DLD1 (cell line): ENCODE data around the gene PITHD1.
"Not testable (repeated sequence)": the region's sequence is repeated elsewhere in the genome, so short reads cannot be mapped to it uniquely, and the experiment has no call there.

Experiments
- in situ Hi-C: cut with HindIII; loops from 2 replicates; pipeline ENCODE4 v1.10.0; 2017; ENCODE audit warnings: low sequenced_read_pairs

Gene PITHD1

GRCh38 chr1:23797478-23798448, 19.5 kb downstream of the PITHD1 start:
- in situ Hi-C loops = no loop called here

DNA sequence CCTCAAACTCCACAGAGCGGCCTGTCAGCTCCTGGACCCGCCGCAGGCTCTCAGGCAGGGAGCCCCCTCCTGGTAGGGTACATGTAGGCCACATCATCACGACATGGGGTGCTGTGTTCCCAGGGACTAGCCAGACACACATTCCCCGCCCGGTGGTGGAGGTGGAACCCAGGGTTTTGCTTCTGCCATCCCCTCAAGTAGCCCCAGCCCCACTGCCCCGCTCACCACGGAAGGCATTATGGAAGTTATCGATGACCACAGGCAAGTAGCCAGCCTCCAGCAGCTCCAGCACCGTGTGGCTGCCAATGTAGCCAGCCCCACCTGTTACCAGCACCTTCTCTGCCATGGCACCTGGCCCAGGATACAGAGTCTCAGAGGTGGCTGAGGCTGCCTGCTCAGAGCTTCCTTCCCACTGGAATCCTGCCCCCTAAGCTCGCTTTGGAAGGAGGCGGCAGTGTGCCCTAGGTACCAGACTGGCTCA, 20.5 kb downstream of the PITHD1 start:
- in situ Hi-C loops = no loop called here

DNA sequence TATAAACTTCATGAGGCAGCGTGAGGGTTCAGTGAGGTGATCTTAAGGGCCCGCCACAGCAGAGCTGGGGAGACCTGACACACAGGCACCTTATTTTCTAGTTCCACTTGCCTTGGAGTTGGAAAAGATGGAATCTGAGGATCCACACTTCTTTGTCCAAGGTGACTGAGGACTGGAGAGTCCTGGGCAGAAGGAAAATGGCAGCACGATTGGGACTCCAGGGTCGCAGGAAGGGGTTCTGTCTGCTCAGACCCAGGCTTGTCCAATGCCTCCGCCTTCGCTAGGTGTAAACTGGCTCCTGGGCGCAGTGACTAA, 21.0 kb downstream of the PITHD1 start:
- in situ Hi-C loops = no loop called here

DNA sequence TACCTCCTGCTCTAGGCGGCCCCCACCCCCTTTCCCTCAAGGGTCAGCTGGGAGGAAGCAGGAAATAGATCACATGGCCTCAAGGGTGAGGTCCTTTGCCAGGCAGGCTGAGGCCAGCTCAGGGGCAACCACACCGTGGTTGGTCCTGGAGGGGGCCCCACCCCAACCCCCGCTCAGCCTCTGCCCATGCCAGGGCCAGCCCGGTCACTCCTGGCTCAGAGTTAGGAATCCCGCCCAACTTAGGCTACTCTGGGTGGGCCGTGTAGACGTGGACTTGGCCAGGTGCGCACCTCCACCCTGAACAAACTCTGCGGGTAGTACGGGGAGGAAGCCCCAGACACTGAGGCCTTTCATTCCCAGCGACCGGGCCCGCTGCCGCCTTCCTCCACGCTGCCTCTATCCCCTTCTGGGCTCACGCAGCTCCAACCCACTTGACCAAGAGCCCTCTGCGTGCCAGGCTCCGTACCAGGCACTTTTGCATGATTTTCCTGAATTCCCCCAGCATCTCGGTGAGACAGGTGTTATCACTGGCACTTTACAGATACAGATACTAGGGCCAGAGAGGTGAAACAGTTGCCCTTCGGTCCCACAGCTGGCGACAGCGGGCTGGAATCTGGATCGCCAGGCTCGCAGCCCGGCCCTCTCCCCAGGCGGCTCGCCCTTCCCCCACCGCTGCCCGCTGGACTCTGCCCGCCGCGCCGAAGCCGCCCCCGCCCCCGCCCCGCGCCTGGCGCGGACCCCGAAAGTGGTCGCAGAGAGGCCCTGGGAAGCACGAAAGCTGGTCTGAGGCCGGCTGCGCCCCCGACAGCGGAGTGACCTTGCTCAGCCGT, 21.6 kb downstream of the PITHD1 start:
- in situ Hi-C loops = no loop called here

GRCh38 chr1:23800400-23801337, 22.5 kb downstream of the PITHD1 start, which contains the start of gene GALE:
GALE (minus strand) TSS chr1:23800754; CDS start chr1:23799007, 1,747 bp downstream.
- in situ Hi-C loops = no loop called here

DNA sequence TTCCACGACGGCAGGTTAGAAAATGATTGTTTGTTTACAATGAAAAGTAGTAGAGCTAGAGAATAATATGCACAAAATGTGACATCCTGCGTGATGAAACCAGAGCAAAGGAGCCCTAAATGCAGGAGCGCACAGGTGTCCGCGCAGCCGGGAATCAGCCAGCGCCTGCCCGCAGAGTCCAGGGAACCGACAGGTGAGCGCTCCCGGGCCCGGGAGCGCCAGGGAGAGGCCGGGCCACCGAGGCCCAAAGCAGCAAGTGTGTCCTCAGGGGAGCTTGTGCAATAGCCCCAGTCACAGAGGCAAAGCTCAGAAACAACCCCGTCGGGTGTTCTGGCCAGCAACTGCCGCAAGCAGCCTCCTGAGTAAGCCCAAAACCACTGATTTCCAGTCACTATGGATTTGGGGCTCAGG, 23.1 kb downstream of the PITHD1 start:
- in situ Hi-C loops = no loop called here

- in situ Hi-C loops = no loop called here
Observed at GRCh38 chr1:23801876-23802275, 23.7 kb downstream of the PITHD1 start.

DNA sequence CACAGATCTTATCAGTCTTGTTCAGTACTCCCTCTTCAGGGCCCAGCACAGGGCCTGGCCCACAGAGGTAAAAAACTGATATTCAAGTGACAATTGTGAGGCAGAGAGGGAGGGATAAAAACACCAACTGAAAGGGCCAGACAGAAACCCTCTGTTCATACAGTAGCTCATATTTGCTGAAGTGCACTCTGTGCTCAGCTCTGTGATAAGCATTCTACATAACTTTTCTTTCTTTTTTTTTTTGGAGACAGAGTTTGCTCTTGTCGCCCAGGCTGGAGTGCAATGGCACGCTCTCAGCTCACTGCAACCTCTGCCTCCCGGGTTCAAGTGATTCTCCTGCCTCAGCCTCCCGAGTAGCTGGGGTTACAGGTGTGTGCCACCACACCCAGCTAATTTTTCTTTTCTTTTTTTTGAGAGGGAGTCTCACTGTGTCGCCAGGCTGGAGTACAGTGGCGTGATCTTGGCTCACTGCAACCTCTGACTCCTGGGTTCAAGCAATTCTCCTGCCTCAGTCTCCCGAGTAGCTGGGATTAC, 24.7 kb downstream of the PITHD1 start:
- in situ Hi-C loops = not testable (repeated sequence)

- in situ Hi-C loops = no loop called here
Observed at GRCh38 chr1:23803674-23804073, 25.5 kb downstream of the PITHD1 start.

- in situ Hi-C loops = no loop called here
Observed at GRCh38 chr1:23804183-23804835, 26.1 kb downstream of the PITHD1 start.

DNA sequence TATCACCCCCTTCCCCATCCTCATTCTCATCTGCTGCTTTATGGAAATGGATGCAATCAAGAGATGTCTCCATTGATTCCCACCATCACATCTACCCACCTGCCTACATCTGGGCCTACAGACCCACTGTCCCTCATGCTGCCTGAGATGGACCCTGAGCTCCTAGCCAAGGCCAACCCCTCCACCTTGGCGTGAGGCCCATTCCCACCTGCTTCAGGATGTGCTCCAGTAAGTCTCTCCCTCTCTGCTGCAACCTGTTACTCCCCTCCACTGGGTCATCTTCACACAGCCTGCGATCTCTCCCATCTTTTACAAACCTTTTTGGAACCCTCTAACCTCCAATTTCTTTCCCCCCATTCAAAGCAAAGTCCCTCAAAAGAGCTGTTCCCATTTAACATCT, 26.8 kb downstream of the PITHD1 start:
- in situ Hi-C loops = no loop called here

GRCh38 chr1:23806280-23806679, 28.1 kb downstream of the PITHD1 start:
- in situ Hi-C loops = no loop called here

GRCh38 chr1:23807453-23807852, 29.2 kb downstream of the PITHD1 start:
- in situ Hi-C loops = no loop called here

DNA sequence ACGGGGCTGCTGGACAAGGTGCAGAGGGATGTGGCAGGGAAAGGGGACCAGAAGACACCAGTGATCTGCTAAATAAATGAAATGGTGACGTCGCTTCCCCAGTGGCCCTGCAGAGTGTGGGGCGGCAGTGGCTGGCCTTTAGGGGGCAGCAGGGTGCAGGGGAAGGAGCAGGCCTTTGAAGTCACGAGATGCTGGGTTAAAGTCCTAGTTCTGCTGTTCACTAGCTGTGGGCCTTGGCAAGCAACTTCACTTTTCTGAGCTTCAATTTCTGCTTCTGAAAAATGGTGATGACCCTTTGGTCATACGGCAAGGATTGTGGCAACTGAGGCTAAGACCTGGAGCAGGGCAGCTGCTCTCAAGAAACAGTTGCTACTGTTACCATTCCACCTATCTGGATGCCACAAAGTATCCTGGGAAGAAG, 31.5 kb downstream of the PITHD1 start:
- in situ Hi-C loops = no loop called here

GRCh38 chr1:23810818-23811540, 32.8 kb downstream of the PITHD1 start:
- in situ Hi-C loops = no loop called here

GRCh38 chr1:23814016-23814415, 35.8 kb downstream of the PITHD1 start:
- in situ Hi-C loops = no loop called here

DNA sequence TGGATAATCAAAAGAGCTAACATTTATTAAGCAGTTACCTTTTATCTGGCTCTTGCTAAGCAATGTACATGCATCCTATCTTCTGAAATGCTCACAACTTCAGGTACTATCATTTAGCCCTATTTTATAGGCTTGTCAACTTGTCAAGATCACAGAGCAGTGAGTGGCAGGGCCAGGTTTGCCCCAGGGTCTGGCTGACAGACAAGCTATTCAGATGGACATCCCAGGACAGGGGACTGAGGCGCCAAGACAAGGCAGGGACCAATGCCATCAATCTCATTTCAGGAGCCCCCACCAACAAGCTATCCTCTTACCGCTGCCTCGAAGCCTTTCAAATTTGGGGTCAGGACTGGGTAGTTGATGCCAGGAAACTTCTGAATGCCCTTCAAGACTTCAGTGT, 38.1 kb downstream of the PITHD1 start:
- in situ Hi-C loops = no loop called here

DNA sequence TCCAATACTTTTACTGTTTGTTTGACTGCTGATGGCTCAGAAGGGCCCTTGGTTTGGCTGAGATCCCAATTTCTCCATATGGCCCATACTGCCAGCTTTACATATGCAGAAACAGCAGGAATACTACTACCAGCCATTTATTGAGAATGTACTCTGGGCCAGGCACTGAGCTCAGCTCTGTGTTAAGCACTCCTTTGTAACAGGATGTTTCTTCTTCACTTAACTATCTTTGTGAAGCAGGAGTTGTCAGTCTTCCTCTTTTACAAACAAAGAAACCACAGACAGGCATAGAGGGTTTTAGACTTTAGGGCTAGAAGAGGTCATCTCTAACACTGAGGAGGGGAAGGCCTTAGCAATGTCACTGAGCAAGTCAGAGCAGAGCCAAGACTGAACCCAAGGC, 38.7 kb downstream of the PITHD1 start:
- in situ Hi-C loops = no loop called here

- in situ Hi-C loops = no loop called here
Observed at GRCh38 chr1:23817633-23818032, 39.4 kb downstream of the PITHD1 start.
